B cell (primary cell): ENCODE results near the gene RMC1. TPM values are rescaled to one million over a fixed set of nuclear protein-coding genes. Genes with fewer than 3 reads are reported as not detected.

Experiments
- ATAC-seq: fragments of 200-7000 bp; cut with Tn5 transposase; one replicate; pipeline ENCODE4 v1.10.0; 2021; ENCODE audit warnings: low read depth, mild to moderate bottlenecking, moderate number of reproducible peaks, moderate library complexity
- CTCF ChIA-PET: fragments of 350-600 bp; sonication (Branson Sonifier 250); formaldehyde crosslinking; loops from one replicate; lab custom pipeline; 2021; ENCODE audit warnings: antibody characterized with exemption, inconsistent platforms; lab: Charles Lee
- POLR2A ChIA-PET: fragments of 350-600 bp; sonication (Branson Sonifier 250); formaldehyde crosslinking; loops from one replicate; lab custom pipeline; 2021; ENCODE audit warnings: antibody characterized with exemption; lab: Charles Lee
- DNase-seq: peaks from one replicate; pipeline ENCODE4 v3.0.0; 2013
- H2AFZ ChIP-seq: 2 replicates; pipeline ENCODE4 v1.6.1; 2012; ENCODE audit warnings: mild to moderate bottlenecking, low read depth, low read length; ENCODE audit not compliant: insufficient read depth, poor library complexity, severe bottlenecking
- H3K27ac ChIP-seq, 2 donors: 1 replicate in 1 of 2; 2 replicates in 1 of 2; pipeline ENCODE4 v1.5.1; 2012 to 2013; ENCODE audit warnings: low read length in 2 of 2, mild to moderate bottlenecking in 2 of 2, moderate library complexity in 1 of 2
- H3K27me3 ChIP-seq, 4 experiments: fragments of 200-600 bp in 1 of 4; sonication (generic) in 1 of 4; replicated peaks in 1 of 4; 1 replicate in 2 of 4; 2 replicates in 2 of 4; pipeline versions ENCODE4 v1.6.1 to v1.7.0; 2013 to 2016; ENCODE audit warnings: low read length in 3 of 4, mild to moderate bottlenecking in 2 of 4, mixed read lengths in 1 of 4, moderate library complexity in 1 of 4; ENCODE audit not compliant: insufficient read depth in 4 of 4, control insufficient read depth in 3 of 4; ENCODE audit errors: control extremely low read depth in 1 of 4
- H3K36me3 ChIP-seq, 2 experiments: replicated peaks in 1 of 2; 1 replicate in 1 of 2; 2 replicates in 1 of 2; pipeline versions ENCODE4 v1.6.1 to v1.7.1; 2013; ENCODE audit warnings: low read length in 1 of 2; ENCODE audit not compliant: insufficient read depth in 2 of 2, control insufficient read depth in 1 of 2; ENCODE audit errors: control extremely low read depth in 1 of 2, extremely low read depth in 1 of 2
- H3K4me1 ChIP-seq, 2 donors: fragments of 200-600 bp in 1 of 2; sonication (generic) in 1 of 2; 1 replicate in 1 of 2; 2 replicates in 1 of 2; pipeline versions ENCODE4 v1.5.1 to v1.6.1; 2013 to 2017; ENCODE audit warnings: low read length in 2 of 2; ENCODE audit not compliant: control insufficient read depth in 2 of 2, insufficient read depth in 2 of 2
- H3K4me2 ChIP-seq: replicated peaks from 2 replicates; pipeline ENCODE3; 2012; ENCODE audit warnings: mild to moderate bottlenecking, low read depth, low read length; ENCODE audit not compliant: poor library complexity, severe bottlenecking
- H3K4me3 ChIP-seq, 5 experiments: fragments of 200-600 bp in 1 of 5; sonication (generic) in 1 of 5; 1 replicate in 3 of 5; 2 replicates in 2 of 5; pipeline versions ENCODE4 v1.5.1 to v1.7.0; 2011 to 2016; ENCODE audit warnings: low read length in 4 of 5, mild to moderate bottlenecking in 4 of 5, low read depth in 2 of 5, control low read depth in 1 of 5, moderate library complexity in 1 of 5; ENCODE audit not compliant: insufficient read depth in 1 of 5; ENCODE audit errors: control extremely low read depth in 1 of 5, extremely low read depth in 1 of 5
- H3K79me2 ChIP-seq: fragments of 200-600 bp; sonication (generic); one replicate; pipeline ENCODE4 v1.6.0; 2016; ENCODE audit warnings: low read length; ENCODE audit not compliant: control insufficient read depth, insufficient read depth
- H3K9ac ChIP-seq: fragments of 200-600 bp; sonication (generic); 2 replicates; pipeline ENCODE4 v1.6.1; 2017; ENCODE audit warnings: mild to moderate bottlenecking, low read length, moderate library complexity
- H3K9me3 ChIP-seq, 3 donors: one replicate each; pipeline versions ENCODE4 v1.6.1 to v1.7.1; 2013; ENCODE audit warnings: low read length in 2 of 3; ENCODE audit not compliant: control insufficient read depth in 2 of 3, insufficient read depth in 1 of 3; ENCODE audit errors: control extremely low read depth in 1 of 3
- H4K20me1 ChIP-seq: 2 replicates; pipeline ENCODE4 v1.6.0; 2012; ENCODE audit warnings: mild to moderate bottlenecking, low read length; ENCODE audit not compliant: insufficient read depth, control insufficient read depth, poor library complexity, severe bottlenecking
- H3K27ac Mint-ChIP-seq: one replicate; pipeline ENCODE4 v1.8.0; 2021; ENCODE audit warnings: mixed read lengths
- H3K27me3 Mint-ChIP-seq: one replicate; pipeline ENCODE4 v1.8.0; 2021; ENCODE audit warnings: mixed read lengths
- H3K4me1 Mint-ChIP-seq: one replicate; pipeline ENCODE4 v1.8.0; 2021; ENCODE audit warnings: mixed read lengths
- H3K4me3 Mint-ChIP-seq: one replicate; pipeline ENCODE4 v1.8.0; 2021; ENCODE audit warnings: mixed read lengths
- H3K9me3 Mint-ChIP-seq: one replicate; pipeline ENCODE4 v1.8.0; 2022; ENCODE audit warnings: mixed read lengths; ENCODE audit not compliant: insufficient read depth
- CTCF ChIP-seq: fragments of 200-600 bp; IDR thresholded peaks from one replicate; pipeline ENCODE4 v1.8.0; 2022; ENCODE audit warnings: antibody characterized with exemption, mild to moderate bottlenecking
- EZH2 ChIP-seq: IDR thresholded peaks from 2 replicates; pipeline ENCODE4 v1.6.1; 2012; ENCODE audit warnings: borderline replicate concordance, low read depth, mild to moderate bottlenecking, moderate library complexity, low read length; ENCODE audit not compliant: insufficient read depth, poor library complexity, severe bottlenecking
- WGBS: methylation state at CpG from one replicate; pipeline ENCODE4 v1.1.5; 2013; ENCODE audit warnings: missing lambda C conversion rate; ENCODE audit not compliant: insufficient coverage; 5-methylcytosine and 5-hydroxymethylcytosine counted together
- intact Hi-C: fragments of 100-400 bp; cut with micrococcal nuclease; formaldehyde crosslinking; loops from one replicate; pipeline ENCODE4 v1.10.0; 2022
- polyA plus RNA-seq: library from polyadenylated mRNA; depleted of rRNA; stranded (reverse); fragments of >200 nt; gene quantifications from 2 replicates; pipeline ENCODE4 v1.2.3, GENCODE V29; 2012
- total RNA-seq, 2 donors: library from RNA; stranded (reverse); fragments of 120-200 nt in 1 of 2; gene quantifications; 1 replicate in 1 of 2; 2 replicates in 1 of 2; pipeline versions ENCODE4 v1.2.3 to v1.2.4, GENCODE V29; 2013 to 2022

The RMC1 gene
- total and polyA plus RNA-seq, 2 donors (not counting 1 experiment from before 2014, with no cell fraction given): 77.3 to 137 TPM

- H2AFZ ChIP-seq: no peak overlapping the region
- no peak overlapping the region for H3K27ac ChIP-seq
- H3K4me3 ChIP-seq: no peak overlapping the region
- TF ChIP-seq EZH2 (no peak), CTCF (no peak)
- H3K79me2 ChIP-seq: no peaks in the 10 kb centered on the region
- H3K27me3 ChIP-seq: no peaks in the 10 kb centered on the region
- no peaks in the 10 kb centered on the region for H3K27me3 Mint-ChIP-seq
- CTCF ChIA-PET: interaction anchor here (1.2 kb wide), 1 partner anchor 25 kb away, joined by 4 read pairs; no protein-coding TSS in a partner anchor
- no peaks in the 10 kb centered on the region for H3K4me1 Mint-ChIP-seq
- POLR2A ChIA-PET: no interaction called here
- peaks cover 5 to 62% of the 10 kb centered on the region in 2 experiments for H3K36me3 ChIP-seq
- no peak for ATAC-seq
- H3K9me3 ChIP-seq: no peaks in the 10 kb centered on the region
- H3K27ac Mint-ChIP-seq: no peak overlapping the region
- WGBS: no CpG with 5 or more reads among the region's 3 CpGs
- intact Hi-C loops: no loop called here
- no peak overlapping the region for H3K9ac ChIP-seq
- H3K4me3 Mint-ChIP-seq: no peak overlapping the region
- no peak overlapping the region for H3K4me2 ChIP-seq
- H3K4me1 ChIP-seq: no peaks in the 10 kb centered on the region
- H4K20me1 ChIP-seq: no peaks in the 10 kb centered on the region
- H3K9me3 Mint-ChIP-seq: no peaks in the 10 kb centered on the region
- DNase-seq: no peak
These were observed 44.5 kb downstream of the RMC1 start for GRCh38 chr18:23547846-23548245.

- 95% methylated on average over 2 of the region's 2 CpGs for WGBS
- ChIA-PET POLR2A (no interaction called here), CTCF (interaction anchor here (1.2 kb wide), 1 partner anchor 24 kb away, joined by 4 read pairs; no protein-coding TSS in a partner anchor)
- no peaks in the 10 kb centered on the region for H3K9me3 ChIP-seq
- no peak overlapping the region for H2AFZ ChIP-seq
- no peak overlapping the region for H3K4me2 ChIP-seq
- Mint-ChIP-seq H3K27ac (no peak overlapping the region), H3K27me3 (no peaks in the 10 kb centered on the region), H3K4me3 (no peak overlapping the region), H3K9me3 (no peaks in the 10 kb centered on the region), H3K4me1 (no peaks in the 10 kb centered on the region)
- no peaks in the 10 kb centered on the region for H3K4me1 ChIP-seq
- intact Hi-C loops: no loop called here
- TF ChIP-seq EZH2 (no peak), CTCF (no peak)
- no peaks in the 10 kb centered on the region for H4K20me1 ChIP-seq
- ATAC-seq: no peak
- peaks cover 5 to 65% of the 10 kb centered on the region in 2 experiments for H3K36me3 ChIP-seq
- no peak for DNase-seq
- H3K27ac ChIP-seq: no peak overlapping the region
- H3K27me3 ChIP-seq: no peaks in the 10 kb centered on the region
- no peaks in the 10 kb centered on the region for H3K79me2 ChIP-seq
- no peak overlapping the region for H3K9ac ChIP-seq
- no peak overlapping the region for H3K4me3 ChIP-seq
These were observed 45.0 kb downstream of the RMC1 start for GRCh38 chr18:23548275-23548674.
